Testis (tissue), 2 donors: ENCODE data around the gene MTIF2.

Experiments used
- CTCF ChIP-seq, 3 experiments: fragments of 450-650 bp in 2 of 3; fragments of 200-600 bp in 1 of 3; sonication (generic) in 1 of 3; IDR thresholded peaks; one replicate each; pipeline ENCODE4 v1.5.1; 2016 to 2019; ENCODE audit warnings: antibody characterized with exemption in 3 of 3, mild to moderate bottlenecking in 2 of 3, moderate library complexity in 1 of 3
- POLR2A ChIP-seq: fragments of 450-650 bp; IDR thresholded peaks from one replicate; pipeline ENCODE4 v1.6.1; 2017; ENCODE audit warnings: antibody characterized with exemption, mild to moderate bottlenecking, moderate library complexity

- TF ChIP-seq CTCF (IDR thresholded peaks at IDR 0.05): no peak
- no peak for TF ChIP-seq POLR2A
Measured at GRCh38 chr2:55242617-55243016, 26.4 kb downstream of the MTIF2 start.
